MG63 (cell line): Measurements from ENCODE around the gene NAP1L3. TPM values are rescaled to one million over a fixed set of nuclear protein-coding genes. Genes with fewer than 3 reads are reported as not detected.

Experiments used
- DNase-seq: peaks from one replicate; pipeline ENCODE4 v3.0.0-alpha.2; 2020
- H3K27me3 ChIP-seq: fragments of 250-450 bp; sonication (Bioruptor Pico); 2 replicates; pipeline ENCODE4 v1.5.1; 2020; ENCODE audit warnings: mild to moderate bottlenecking, moderate library complexity
- H3K36me3 ChIP-seq: fragments of 250-450 bp; sonication (Bioruptor Pico); 2 replicates; pipeline ENCODE4 v1.5.1; 2020; ENCODE audit warnings: mild to moderate bottlenecking, moderate library complexity
- H3K4me3 ChIP-seq: fragments of 250-450 bp; sonication (Bioruptor Pico); 2 replicates; pipeline ENCODE4 v1.5.1; 2020; ENCODE audit warnings: mild to moderate bottlenecking, moderate library complexity
- H3K9me3 ChIP-seq: fragments of 250-450 bp; sonication (Bioruptor Pico); 2 replicates; pipeline ENCODE4 v1.5.1; 2020; ENCODE audit warnings: mild to moderate bottlenecking, moderate library complexity
- total RNA-seq: library from RNA; depleted of rRNA; stranded (reverse); fragments of >200 nt; shearing (Covaris generic); gene quantifications from 2 replicates; pipeline ENCODE4 v1.2.3, GENCODE V29; 2014; ENCODE audit warnings: low replicate concordance; rRNA removed

Gene NAP1L3, protein sequence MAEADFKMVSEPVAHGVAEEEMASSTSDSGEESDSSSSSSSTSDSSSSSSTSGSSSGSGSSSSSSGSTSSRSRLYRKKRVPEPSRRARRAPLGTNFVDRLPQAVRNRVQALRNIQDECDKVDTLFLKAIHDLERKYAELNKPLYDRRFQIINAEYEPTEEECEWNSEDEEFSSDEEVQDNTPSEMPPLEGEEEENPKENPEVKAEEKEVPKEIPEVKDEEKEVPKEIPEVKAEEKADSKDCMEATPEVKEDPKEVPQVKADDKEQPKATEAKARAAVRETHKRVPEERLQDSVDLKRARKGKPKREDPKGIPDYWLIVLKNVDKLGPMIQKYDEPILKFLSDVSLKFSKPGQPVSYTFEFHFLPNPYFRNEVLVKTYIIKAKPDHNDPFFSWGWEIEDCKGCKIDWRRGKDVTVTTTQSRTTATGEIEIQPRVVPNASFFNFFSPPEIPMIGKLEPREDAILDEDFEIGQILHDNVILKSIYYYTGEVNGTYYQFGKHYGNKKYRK
- total RNA-seq = 0.03 TPM in 1 of 2 replicates, not detected in the other

DNA sequence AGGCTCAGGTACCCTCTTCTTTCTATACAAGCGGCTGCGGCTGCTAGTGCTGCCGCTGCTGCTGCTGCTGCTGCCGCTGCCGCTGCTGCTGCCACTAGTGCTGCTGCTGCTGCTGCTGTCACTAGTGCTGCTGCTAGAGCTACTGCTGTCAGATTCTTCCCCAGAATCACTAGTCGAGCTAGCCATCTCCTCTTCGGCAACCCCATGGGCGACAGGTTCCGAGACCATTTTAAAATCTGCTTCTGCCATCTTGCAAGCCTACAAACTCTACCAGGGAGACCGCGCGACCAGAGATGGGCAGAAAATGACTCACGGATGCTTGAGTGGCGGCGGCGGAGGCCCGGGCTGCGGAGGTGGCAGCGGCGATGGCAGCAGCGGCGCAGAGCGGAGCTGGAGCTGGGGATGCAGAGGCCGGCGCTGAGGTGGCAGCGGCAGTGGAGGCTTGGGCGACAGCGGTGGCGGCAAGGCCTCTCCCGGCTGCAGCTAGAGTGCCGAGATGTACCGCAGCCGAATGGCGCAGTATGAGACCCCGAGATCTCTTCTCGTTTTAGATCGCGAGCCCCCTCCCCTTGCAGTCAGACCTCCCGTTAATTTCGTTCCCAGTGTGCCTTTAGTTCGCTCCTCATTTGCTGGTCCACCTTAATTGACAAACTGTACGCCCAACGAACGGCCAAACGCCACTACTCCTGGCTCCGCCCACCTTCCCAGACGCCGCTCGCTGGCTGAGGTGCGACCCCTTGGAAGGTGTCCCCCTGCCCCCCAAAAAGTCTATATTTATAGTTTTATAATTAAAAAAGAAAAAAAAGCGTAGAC is at the start of gene NAP1L3:
Gene NAP1L3 (minus strand): TSS at position 523 of the 813 bp plus-strand sequence. CDS start 274 bp downstream, at position 249.
- no peaks in the 10 kb centered on the region for H3K36me3 ChIP-seq
- H3K4me3 ChIP-seq = peak within 1 kb of the TSS; percentile 38
- peak; percentile 30 for DNase-seq
- H3K27me3 ChIP-seq = no peaks in the 10 kb centered on the region
- no peaks in the 10 kb centered on the region for H3K9me3 ChIP-seq

GRCh38 chrX:93711076-93711475 is 37.7 kb upstream of the NAP1L3 start:
- no peaks in the 10 kb centered on the region for H3K27me3 ChIP-seq
- no peak overlapping the region for H3K4me3 ChIP-seq
- no peaks in the 10 kb centered on the region for H3K36me3 ChIP-seq
- no peak for DNase-seq
- no peaks in the 10 kb centered on the region for H3K9me3 ChIP-seq

- Histone ChIP-seq H3K9me3 (no peaks in the 10 kb centered on the region), H3K4me3 (no peak overlapping the region), H3K36me3 (no peaks in the 10 kb centered on the region), H3K27me3 (no peaks in the 10 kb centered on the region)
- DNase-seq = no peak
Observed at GRCh38 chrX:93703701-93704100, 30.3 kb upstream of the NAP1L3 start.

GRCh38 chrX:93695981-93696380 is 22.6 kb upstream of the NAP1L3 start:
- DNase-seq = no peak
- no peaks in the 10 kb centered on the region for H3K27me3 ChIP-seq
- no peaks in the 10 kb centered on the region for H3K9me3 ChIP-seq
- H3K4me3 ChIP-seq = no peak overlapping the region
- no peaks in the 10 kb centered on the region for H3K36me3 ChIP-seq

GRCh38 chrX:93673869-93674271 is 492 bp upstream of the NAP1L3 start, which contains the start of gene FAM133A:
Gene FAM133A (plus strand): TSS chrX:93674206. CDS start chrX:93709420, 35,214 bp downstream.
- peak within 1 kb of the TSS; percentile 38 for H3K4me3 ChIP-seq
- no peaks in the 10 kb centered on the region for H3K36me3 ChIP-seq
- no peak for DNase-seq
- no peaks in the 10 kb centered on the region for H3K9me3 ChIP-seq
- H3K27me3 ChIP-seq = no peaks in the 10 kb centered on the region

DNA sequence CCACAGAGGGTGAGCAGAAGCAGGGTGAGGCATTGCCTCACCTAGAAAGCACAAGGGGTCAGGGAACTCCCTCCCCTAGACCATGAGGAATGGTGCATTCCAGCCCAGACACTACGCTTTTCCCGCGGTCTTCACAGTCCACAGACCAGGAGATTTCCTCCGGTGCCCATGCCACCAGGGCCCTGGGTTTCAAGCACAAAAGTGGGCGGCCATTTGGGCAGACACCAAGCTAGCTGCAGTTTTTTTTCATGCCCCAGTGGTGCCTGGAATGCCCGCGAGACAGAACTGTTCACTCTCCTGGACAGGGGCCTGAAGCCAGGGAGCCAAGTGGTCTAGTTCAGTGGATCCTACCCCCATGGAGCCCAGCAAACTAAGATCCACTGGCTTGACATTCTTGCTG is 12.8 kb downstream of the NAP1L3 start:
- no peak overlapping the region for H3K4me3 ChIP-seq
- H3K9me3 ChIP-seq = no peaks in the 10 kb centered on the region
- no peaks in the 10 kb centered on the region for H3K36me3 ChIP-seq
- DNase-seq = no peak
- H3K27me3 ChIP-seq = no peaks in the 10 kb centered on the region

- H3K4me3 ChIP-seq = no peak overlapping the region
- no peaks in the 10 kb centered on the region for H3K9me3 ChIP-seq
- H3K27me3 ChIP-seq = no peaks in the 10 kb centered on the region
- H3K36me3 ChIP-seq = no peaks in the 10 kb centered on the region
- DNase-seq = no peak
Observed at GRCh38 chrX:93649381-93649780, 24.0 kb downstream of the NAP1L3 start.

DNA sequence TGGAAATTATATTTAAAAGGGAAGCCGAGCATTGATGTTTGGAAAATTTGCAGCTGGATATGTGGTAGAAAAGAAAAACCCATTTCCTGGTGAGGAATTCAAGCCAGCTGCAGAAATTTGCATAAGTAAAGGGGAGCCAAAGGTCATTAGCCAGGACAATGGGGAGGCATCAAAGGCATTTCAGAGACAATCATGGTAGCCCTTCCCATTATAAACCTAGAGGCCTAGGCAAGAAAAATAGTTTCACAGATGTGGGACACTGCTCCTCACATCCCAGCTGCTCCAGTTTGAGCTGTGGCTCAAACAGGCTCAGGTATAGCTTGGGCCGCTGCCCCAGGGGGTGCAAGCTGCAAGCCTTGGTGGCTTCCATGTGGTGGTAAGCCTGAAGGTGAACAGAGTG is 35.8 kb downstream of the NAP1L3 start:
- no peaks in the 10 kb centered on the region for H3K9me3 ChIP-seq
- no peak for DNase-seq

More for the DNA sequence above, 35.8 kb downstream of the NAP1L3 start:
- Histone ChIP-seq H3K27me3 (no peaks in the 10 kb centered on the region), H3K4me3 (no peak overlapping the region), H3K36me3 (no peaks in the 10 kb centered on the region)

Other genes with a start within 250 kb of the NAP1L3 start
- not detected in 2 replicates for gene FAM133A, start 628 bp upstream of the NAP1L3 start, total RNA-seq